UCSD-AML1 (cell line): ENCODE measurements around the gene ACAA2.

ENCODE experiments used
- DNase-seq: peaks from one replicate; lab custom pipeline; 2025; ENCODE audit not compliant: unreplicated experiment; lab: John Stamatoyannopoulos, UW

ACAA2 gene

DNA sequence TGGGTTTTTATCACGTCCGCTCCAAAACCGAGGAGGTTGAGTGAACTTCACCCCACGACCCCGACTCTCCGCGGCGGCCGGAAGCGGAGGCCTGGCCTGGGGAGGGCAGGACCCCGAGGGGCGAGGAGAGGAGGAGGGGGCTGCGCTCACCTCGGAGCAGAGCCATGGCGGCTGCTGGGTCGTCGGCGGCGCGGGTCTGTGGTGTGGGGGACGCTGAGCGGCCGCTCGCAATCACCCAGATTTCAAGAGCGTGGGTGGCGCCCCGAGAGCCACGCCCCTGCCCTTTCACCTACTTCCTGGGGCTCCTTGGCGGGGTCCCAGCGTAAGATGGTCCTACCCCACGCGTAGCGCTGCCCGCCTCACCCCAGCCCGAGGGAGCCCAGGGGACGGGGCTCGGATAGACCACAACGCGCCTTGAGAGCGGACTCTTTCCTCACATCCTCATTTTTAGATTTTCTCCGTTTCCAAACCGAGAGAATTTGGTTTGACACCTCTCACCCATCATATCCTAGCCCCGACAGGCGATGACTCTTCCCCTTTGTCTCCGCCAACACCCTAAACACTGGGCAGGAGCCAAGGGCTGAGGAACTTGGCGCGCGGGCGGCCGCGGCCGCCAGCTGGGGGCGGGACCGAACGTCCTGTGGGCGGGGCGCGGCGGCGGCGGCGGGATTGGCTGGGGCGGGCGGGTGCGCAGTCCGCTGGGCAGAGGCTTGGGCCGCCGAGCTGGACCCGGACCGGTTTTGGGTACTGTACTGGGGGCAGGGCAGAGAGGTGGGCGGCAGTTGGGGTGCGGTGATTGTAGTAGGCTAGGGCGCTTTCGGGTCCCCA, at the start of gene ACAA2:
ACAA2 (minus strand) TSS at position 215 of the 828 bp plus-strand sequence; CDS start at position 166, 49 bp downstream.
- DNase-seq, result peak; percentile 81

- no peak for DNase-seq
Observed at GRCh38 chr18:49862656-49863385, 49.5 kb upstream of the ACAA2 start.

DNA sequence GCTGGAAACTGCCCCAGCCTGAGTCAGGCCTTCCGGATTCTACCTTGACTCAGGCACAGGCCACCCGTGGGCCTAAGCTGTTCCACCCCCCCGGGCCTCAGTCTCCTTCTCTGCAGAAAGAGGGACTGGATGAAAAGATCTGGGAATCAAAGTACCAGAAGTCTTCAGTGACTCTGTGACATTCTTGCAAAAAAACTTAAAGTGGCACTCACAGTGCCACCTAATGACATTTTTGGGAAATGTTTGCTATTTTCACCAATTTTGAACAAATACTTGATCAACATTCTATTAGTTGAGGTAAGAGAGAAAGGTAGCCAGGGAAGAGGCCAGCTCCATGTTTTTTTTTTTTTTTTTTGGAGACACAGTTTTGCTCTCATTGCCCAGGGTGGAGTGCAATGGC, 48.3 kb upstream of the ACAA2 start:
- DNase-seq, result no peak

DNA sequence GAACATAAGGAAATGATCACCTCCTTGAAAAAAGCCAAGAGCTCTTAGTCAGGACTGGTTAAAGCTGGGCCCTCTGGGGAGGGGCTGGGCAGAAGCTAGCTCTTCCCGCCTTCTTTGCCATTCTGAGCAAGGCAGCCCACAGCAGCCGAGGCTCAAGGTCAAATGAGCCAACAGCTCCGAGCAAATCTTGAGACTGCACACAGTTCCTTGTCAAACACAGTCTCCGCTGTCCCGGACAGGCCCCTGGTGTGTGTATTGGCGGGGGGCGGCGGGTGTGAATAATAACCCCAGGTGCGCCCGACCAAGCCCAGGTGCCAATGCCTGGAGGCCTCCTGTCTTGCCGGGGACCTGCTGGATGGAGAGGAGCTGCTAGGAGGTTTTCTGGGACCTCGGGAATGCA, 46.4 kb upstream of the ACAA2 start:
- DNase-seq, result no peak

- DNase-seq, result no peak
Observed at GRCh38 chr18:49859021-49859359, 45.7 kb upstream of the ACAA2 start.

GRCh38 chr18:49858309-49859020, 45.1 kb upstream of the ACAA2 start:
- DNase-seq, result peak; percentile 61

- no peak for DNase-seq
Observed at GRCh38 chr18:49857708-49858107, 44.4 kb upstream of the ACAA2 start.

DNA sequence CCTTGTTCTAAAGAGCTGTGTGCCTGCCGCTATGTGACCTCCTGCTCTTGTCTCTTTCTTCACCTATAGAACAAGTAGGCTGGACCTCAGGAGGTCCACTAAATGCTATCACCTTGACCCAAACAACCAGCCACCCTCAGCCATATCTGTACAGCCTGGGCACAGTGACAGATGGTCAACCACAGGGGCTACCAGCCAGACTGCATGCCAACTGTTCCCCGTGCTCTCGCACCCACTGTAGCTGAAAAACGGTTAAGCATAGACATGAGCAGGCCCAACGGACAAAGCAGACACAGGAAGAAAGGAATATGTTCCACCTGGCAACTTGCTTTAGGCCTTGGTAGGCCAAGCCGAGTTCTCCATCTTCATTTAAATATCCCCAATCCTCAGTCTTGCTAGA, 43.2 kb upstream of the ACAA2 start:
- no peak for DNase-seq

DNA sequence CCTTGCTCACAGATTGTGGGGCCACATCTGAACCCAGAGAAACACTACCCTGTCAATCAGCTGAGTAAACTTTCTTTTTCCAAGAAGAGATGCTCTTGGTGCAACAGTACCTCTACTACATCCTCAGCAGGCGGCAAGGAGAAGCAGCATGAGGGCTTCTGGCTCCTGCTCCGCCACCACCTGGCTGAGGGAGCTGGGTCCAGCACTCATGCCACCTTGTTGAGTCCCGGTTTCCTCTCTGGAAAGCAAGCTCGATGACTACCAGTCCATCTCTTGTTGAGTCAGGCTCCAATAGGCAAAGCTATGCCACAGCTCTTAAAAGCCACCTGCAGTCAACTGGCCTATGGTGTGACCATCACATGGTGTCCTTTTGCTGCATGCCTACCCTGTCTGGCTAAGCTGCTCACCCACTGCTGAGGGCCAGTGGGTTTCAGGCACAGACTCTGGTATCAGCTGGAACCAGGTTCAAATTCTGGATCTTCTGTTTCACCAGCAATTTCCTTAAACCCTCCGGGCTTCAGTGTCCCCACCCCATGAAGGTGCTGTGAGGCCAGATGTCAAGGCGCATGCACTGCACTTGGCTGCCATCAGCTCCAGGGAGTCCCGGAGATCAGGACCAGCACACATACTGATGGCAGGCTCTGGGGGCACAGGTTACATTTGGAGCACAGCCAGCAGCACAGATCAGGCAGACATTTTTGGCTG, 42.5 kb upstream of the ACAA2 start:
- no peak for DNase-seq

DNA sequence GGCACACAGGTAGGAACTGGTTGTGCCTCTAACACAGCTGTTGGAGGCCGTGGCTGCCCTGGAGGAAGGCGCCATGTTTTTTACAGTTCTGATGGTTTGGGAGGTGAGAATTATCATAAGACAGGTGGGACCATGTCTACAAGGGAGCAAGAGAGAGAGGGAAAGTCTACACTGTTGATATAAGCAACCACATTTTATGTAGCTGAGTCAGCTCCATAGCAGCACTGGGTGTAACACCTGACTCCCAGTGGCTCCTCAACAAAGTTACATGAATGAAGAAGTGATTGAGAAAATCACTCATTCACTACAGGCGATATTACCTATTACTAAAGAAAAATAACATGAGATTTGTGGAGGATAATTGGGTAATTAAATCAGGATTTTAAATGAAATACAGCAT, 41.3 kb upstream of the ACAA2 start:
- DNase-seq, result no peak

GRCh38 chr18:49853436-49853835, 40.1 kb upstream of the ACAA2 start:
- no peak for DNase-seq

DNA sequence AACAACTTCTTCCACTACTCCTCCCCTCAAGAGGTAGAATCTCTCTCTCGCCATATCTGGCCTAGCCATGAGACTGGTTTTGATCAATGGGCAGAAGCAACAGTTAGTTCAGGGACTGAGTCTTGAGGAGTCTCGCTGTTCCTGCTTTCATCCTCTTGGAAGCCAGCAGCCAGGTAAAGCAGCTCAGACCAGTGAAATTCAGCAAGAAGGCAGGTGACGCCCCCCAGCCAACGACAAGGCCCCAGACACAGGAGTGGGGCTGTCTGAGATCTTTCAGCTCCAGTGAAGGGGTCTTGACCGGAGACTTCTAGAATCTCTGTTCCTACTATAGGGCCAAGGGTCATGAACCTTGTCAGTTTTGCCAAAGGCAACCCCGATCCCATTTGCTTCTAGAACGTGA, 39.7 kb upstream of the ACAA2 start:
- no peak for DNase-seq

DNA sequence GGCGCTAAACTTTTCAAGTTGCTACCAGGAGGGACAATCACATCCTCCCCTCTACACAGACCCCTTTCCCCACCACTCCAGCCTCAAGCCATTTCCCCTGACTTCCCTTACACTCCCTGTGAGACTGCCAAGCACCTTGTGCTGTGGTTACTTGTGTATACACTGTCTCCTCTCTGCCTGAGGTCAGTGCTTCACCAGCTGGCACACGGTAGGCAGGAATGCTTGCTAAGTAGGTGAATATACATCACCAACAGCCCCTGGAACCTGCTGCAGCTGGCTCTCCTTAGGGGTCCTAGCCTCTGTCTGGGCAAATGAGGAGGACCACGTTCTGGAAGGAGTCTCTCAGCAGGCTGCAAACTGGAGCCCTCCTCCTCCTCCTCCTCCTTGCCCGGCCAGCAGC, 38.3 kb upstream of the ACAA2 start:
- no peak for DNase-seq

DNA sequence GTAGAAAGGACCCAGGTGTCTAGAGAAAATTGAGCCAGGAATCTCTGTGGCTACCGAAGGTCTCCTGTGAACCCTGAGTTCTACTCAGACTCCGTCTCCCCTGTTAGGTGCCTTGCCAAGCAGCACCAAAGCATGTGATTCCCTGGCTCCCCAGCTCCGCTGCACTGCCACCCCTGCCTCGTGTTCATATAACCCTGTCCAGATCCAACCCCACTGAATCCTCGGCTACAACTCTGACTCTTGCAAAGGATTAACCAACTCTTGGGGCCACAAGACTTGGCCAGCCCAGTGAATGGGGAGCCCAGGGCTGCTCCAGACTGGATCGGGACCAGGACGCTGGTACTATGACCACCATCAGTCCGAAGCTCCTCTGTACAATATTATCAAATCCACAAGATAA, 37.3 kb upstream of the ACAA2 start:
- no peak for DNase-seq

- DNase-seq, result no peak
Observed at GRCh38 chr18:49849331-49850217, 36.2 kb upstream of the ACAA2 start.

GRCh38 chr18:49848115-49848514, 34.8 kb upstream of the ACAA2 start:
- no peak for DNase-seq

- DNase-seq, result no peak
Observed at GRCh38 chr18:49847524-49847923, 34.2 kb upstream of the ACAA2 start.

GRCh38 chr18:49846718-49847470, 33.6 kb upstream of the ACAA2 start:
- no peak for DNase-seq

DNA sequence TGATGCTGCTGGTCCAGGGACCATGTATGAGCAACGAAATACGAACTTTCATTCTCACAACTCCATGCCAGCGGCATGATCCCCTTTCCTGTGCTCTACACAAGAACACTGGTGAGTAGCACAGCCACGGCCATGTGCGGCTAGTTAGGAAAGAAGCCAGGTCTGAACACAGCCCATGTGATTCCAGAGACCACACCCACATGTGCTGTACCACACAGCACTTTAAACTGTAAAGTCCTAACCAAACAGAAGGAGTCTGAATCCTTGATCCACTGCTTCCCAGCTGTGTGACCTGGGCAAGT, 33.0 kb upstream of the ACAA2 start:
- no peak for DNase-seq
